Measurements from ENCODE around the gene ANKRD11.

Gene ANKRD11

GRCh38 chr16:89507214-89507833 lies 17.0 kb upstream of the ANKRD11 start:
- DNase-seq (ENCODE audit: low read depth in 1 of 2, low spot score in 1 of 2): no peak

- DNase-seq (ENCODE audit: low read depth in 1 of 2, low spot score in 1 of 2): no peak
These were observed 16.4 kb upstream of the ANKRD11 start for GRCh38 chr16:89506791-89507191.

GRCh38 chr16:89506113-89506504 lies 15.7 kb upstream of the ANKRD11 start:
- DNase-seq (ENCODE audit: low read depth in 1 of 2, low spot score in 1 of 2): no peak

- DNase-seq (ENCODE audit: low read depth in 1 of 2, low spot score in 1 of 2): peak; percentile 68 to 93
These were observed 15.1 kb upstream of the ANKRD11 start for GRCh38 chr16:89505204-89506112.

- DNase-seq (ENCODE audit: low read depth in 1 of 2, low spot score in 1 of 2): no peak
These were observed 13.7 kb upstream of the ANKRD11 start for GRCh38 chr16:89504091-89504490.

GRCh38 chr16:89502081-89502843 lies 11.9 kb upstream of the ANKRD11 start:
- DNase-seq (ENCODE audit: low read depth in 1 of 2, low spot score in 1 of 2): no peak

- DNase-seq (ENCODE audit: low read depth in 1 of 2, low spot score in 1 of 2): no peak
These were observed 9.4 kb upstream of the ANKRD11 start for GRCh38 chr16:89499767-89500166.

GRCh38 chr16:89498839-89499238 lies 8.5 kb upstream of the ANKRD11 start:
- DNase-seq (ENCODE audit: low read depth in 1 of 2, low spot score in 1 of 2): no peak

- DNase-seq (ENCODE audit: low read depth in 1 of 2, low spot score in 1 of 2): no peak
These were observed 4.8 kb upstream of the ANKRD11 start for GRCh38 chr16:89495121-89495520.

- DNase-seq (ENCODE audit: low read depth in 1 of 2, low spot score in 1 of 2): no peak
These were observed 3.4 kb upstream of the ANKRD11 start for GRCh38 chr16:89493776-89494175.

- no peak for DNase-seq (ENCODE audit: low read depth in 1 of 2, low spot score in 1 of 2)
These were observed 1.8 kb upstream of the ANKRD11 start for GRCh38 chr16:89491974-89492687.

GRCh38 chr16:89491238-89491869 lies 993 bp upstream of the ANKRD11 start:
- DNase-seq (ENCODE audit: low read depth in 1 of 2, low spot score in 1 of 2): no peak

- DNase-seq (ENCODE audit: low read depth in 1 of 2, low spot score in 1 of 2): no peak
These were observed 393 bp downstream of the ANKRD11 start for GRCh38 chr16:89489898-89490438.

- peak; percentile 62 to 73 for DNase-seq (ENCODE audit: low read depth in 1 of 2, low spot score in 1 of 2)
These were observed 1.1 kb downstream of the ANKRD11 start for GRCh38 chr16:89489040-89489897.

- no peak for DNase-seq (ENCODE audit: low read depth in 1 of 2, low spot score in 1 of 2)
These were observed 4.6 kb downstream of the ANKRD11 start for GRCh38 chr16:89485701-89486246.

- no peak for DNase-seq (ENCODE audit: low read depth in 1 of 2, low spot score in 1 of 2)
These were observed 5.3 kb downstream of the ANKRD11 start for GRCh38 chr16:89484923-89485679.

GRCh38 chr16:89484041-89484501 lies 6.3 kb downstream of the ANKRD11 start:
- no peak for DNase-seq (ENCODE audit: low read depth in 1 of 2, low spot score in 1 of 2)

- DNase-seq (ENCODE audit: low read depth in 1 of 2, low spot score in 1 of 2): no peak
These were observed 7.5 kb downstream of the ANKRD11 start for GRCh38 chr16:89482817-89483205.
